OCI-LY1 (cell line): ENCODE measurements around the gene PSMG1.

ENCODE experiments used
- EZH2 ChIP-seq: fragments of 200-600 bp; sonication (generic), shearing (Covaris generic); IDR thresholded peaks from 2 replicates; pipeline ENCODE4 v1.8.0; 2017; ENCODE audit warnings: borderline replicate concordance, mixed run types, mild to moderate bottlenecking, antibody characterized with exemption, low read length, moderate library complexity, mixed read lengths
- TF ChIP-seq, protein P1 (sequence below): fragments of 200-600 bp; sonication (generic), shearing (Covaris generic); IDR thresholded peaks from 2 replicates; pipeline ENCODE4 v1.5.1; 2017; ENCODE audit warnings: mild to moderate bottlenecking, antibody characterized with exemption, low read length, moderate library complexity, mixed read lengths

GRCh38 chr21:39221282-39221996 is 38.2 kb upstream of the PSMG1 start:
- no peak for TF ChIP-seq EZH2
- TF ChIP-seq, protein P1, sequence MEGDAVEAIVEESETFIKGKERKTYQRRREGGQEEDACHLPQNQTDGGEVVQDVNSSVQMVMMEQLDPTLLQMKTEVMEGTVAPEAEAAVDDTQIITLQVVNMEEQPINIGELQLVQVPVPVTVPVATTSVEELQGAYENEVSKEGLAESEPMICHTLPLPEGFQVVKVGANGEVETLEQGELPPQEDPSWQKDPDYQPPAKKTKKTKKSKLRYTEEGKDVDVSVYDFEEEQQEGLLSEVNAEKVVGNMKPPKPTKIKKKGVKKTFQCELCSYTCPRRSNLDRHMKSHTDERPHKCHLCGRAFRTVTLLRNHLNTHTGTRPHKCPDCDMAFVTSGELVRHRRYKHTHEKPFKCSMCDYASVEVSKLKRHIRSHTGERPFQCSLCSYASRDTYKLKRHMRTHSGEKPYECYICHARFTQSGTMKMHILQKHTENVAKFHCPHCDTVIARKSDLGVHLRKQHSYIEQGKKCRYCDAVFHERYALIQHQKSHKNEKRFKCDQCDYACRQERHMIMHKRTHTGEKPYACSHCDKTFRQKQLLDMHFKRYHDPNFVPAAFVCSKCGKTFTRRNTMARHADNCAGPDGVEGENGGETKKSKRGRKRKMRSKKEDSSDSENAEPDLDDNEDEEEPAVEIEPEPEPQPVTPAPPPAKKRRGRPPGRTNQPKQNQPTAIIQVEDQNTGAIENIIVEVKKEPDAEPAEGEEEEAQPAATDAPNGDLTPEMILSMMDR, result no peak
